Tibial artery (tissue), 4 donors: ENCODE results near the gene TSNAX.

Source experiments
- DNase-seq, 2 donors: peaks; one replicate each; pipeline ENCODE4 v3.0.0-alpha.2; 2019
- H3K27ac ChIP-seq, 2 donors: fragments of 200-600 bp; sonication (generic) in 1 of 2; 1 replicate in 1 of 2; 2 replicates in 1 of 2; pipeline ENCODE4 v1.5.1; 2018 to 2019; ENCODE audit warnings: mild to moderate bottlenecking in 1 of 2
- H3K27me3 ChIP-seq, 2 donors: fragments of 200-600 bp; sonication (generic) in 1 of 2; one replicate each; pipeline versions ENCODE4 v1.5.1 to v1.6.0; 2016 to 2019
- H3K36me3 ChIP-seq, 3 donors: fragments of 200-600 bp; sonication (generic) in 2 of 3; one replicate each; pipeline ENCODE4 v1.5.1; 2016 to 2019; ENCODE audit warnings: mild to moderate bottlenecking in 2 of 3
- H3K4me1 ChIP-seq, 4 donors: fragments of 200-600 bp; sonication (generic) in 2 of 4; 1 replicate in 3 of 4; 2 replicates in 1 of 4; pipeline ENCODE4 v1.5.1; 2016 to 2019
- H3K4me3 ChIP-seq, 2 donors: fragments of 200-600 bp; sonication (generic) in 1 of 2; 1 replicate in 1 of 2; 2 replicates in 1 of 2; pipeline ENCODE4 v1.5.1; 2018 to 2019; ENCODE audit warnings: mild to moderate bottlenecking in 2 of 2
- H3K9me3 ChIP-seq, 3 donors: fragments of 200-600 bp; sonication (generic) in 1 of 3; one replicate each; pipeline ENCODE4 v1.5.1; 2016 to 2019
- CTCF ChIP-seq, 2 experiments: fragments of 200-600 bp in 1 of 2; fragments of 450-650 bp in 1 of 2; IDR thresholded peaks; one replicate each; pipeline ENCODE4 v1.5.1; 2017 to 2019; ENCODE audit warnings: antibody characterized with exemption in 2 of 2, mild to moderate bottlenecking in 1 of 2, moderate library complexity in 1 of 2
- intact Hi-C: fragments of 100-400 bp; cut with DNase I; formaldehyde crosslinking; loops from one replicate; pipeline ENCODE4 v1.15.0; 2023; ENCODE audit warnings: low total_unique reads

Gene TSNAX

GRCh38 chr1:231557411-231557810 lies 28.9 kb downstream of the TSNAX start:
- no peak for DNase-seq
- Histone ChIP-seq H3K27ac (no peak overlapping the region), H3K4me1 (peaks cover 0 to 4% (median 2%) of the 10 kb centered on the region in 4 donors), H3K36me3 (peaks cover 2 to 6% (median 4%) of the 10 kb centered on the region in 3 donors), H3K27me3 (no peaks in the 10 kb centered on the region), H3K9me3 (no peaks in the 10 kb centered on the region), H3K4me3 (no peak overlapping the region)
- intact Hi-C loops, result no loop called here
- TF ChIP-seq CTCF (IDR thresholded peaks at IDR 0.05), result no peak

- H3K9me3 ChIP-seq, result no peaks in the 10 kb centered on the region
- H3K4me1 ChIP-seq, result peaks cover 0 to 4% (median 2%) of the 10 kb centered on the region in 4 donors
- intact Hi-C loops, result no loop called here
Measured at GRCh38 chr1:231557898-231558707, 29.6 kb downstream of the TSNAX start.

GRCh38 chr1:231558708-231559185 lies 30.3 kb downstream of the TSNAX start:
- no peak for DNase-seq
- Histone ChIP-seq H3K36me3 (peaks cover 6 to 15% (median 10%) of the 10 kb centered on the region in 3 donors), H3K27ac (no peak overlapping the region), H3K9me3 (no peaks in the 10 kb centered on the region), H3K4me1 (peaks cover 0 to 4% (median 2%) of the 10 kb centered on the region in 4 donors), H3K4me3 (no peak overlapping the region), H3K27me3 (no peaks in the 10 kb centered on the region)
- intact Hi-C loops, result no loop called here
- TF ChIP-seq CTCF (IDR thresholded peaks at IDR 0.05), result no peak

More at GRCh38 chr1:231557898-231558707, 29.6 kb downstream of the TSNAX start:
- TF ChIP-seq CTCF (IDR thresholded peaks at IDR 0.05), result no peak
- no peak overlapping the region for H3K27ac ChIP-seq
- peaks cover 6 to 12% (median 10%) of the 10 kb centered on the region in 3 donors for H3K36me3 ChIP-seq
- DNase-seq, result no peak
- H3K4me3 ChIP-seq, result no peak overlapping the region
- H3K27me3 ChIP-seq, result no peaks in the 10 kb centered on the region

- Histone ChIP-seq H3K27ac (no peak overlapping the region), H3K27me3 (no peaks in the 10 kb centered on the region), H3K36me3 (peaks cover 6 to 33% (median 20%) of the 10 kb centered on the region in 3 donors), H3K9me3 (no peaks in the 10 kb centered on the region), H3K4me1 (peaks cover 0 to 4% (median 2%) of the 10 kb centered on the region in 4 donors), H3K4me3 (no peak overlapping the region)
- no peak for TF ChIP-seq CTCF (IDR thresholded peaks at IDR 0.05)
- no peak for DNase-seq
- intact Hi-C loops, result no loop called here
Measured at GRCh38 chr1:231561647-231562383, 33.3 kb downstream of the TSNAX start.

GRCh38 chr1:231563247-231563646 lies 34.8 kb downstream of the TSNAX start:
- intact Hi-C loops, result no loop called here
- Histone ChIP-seq H3K27ac (no peak overlapping the region), H3K36me3 (peaks cover 9 to 38% (median 20%) of the 10 kb centered on the region in 3 donors), H3K9me3 (no peaks in the 10 kb centered on the region), H3K4me3 (no peak overlapping the region), H3K27me3 (no peaks in the 10 kb centered on the region), H3K4me1 (no peaks in the 10 kb centered on the region)
- DNase-seq, result no peak
- TF ChIP-seq CTCF (IDR thresholded peaks at IDR 0.05), result no peak
